ENCODE data around the gene CCNY. TPM values are rescaled to one million over a fixed set of nuclear protein-coding genes. Genes with fewer than 3 reads are reported as not detected.

CCNY gene
- total RNA-seq, 1 donor from 2014 or later: 52.1 TPM

- no peak for DNase-seq
Observed at GRCh38 chr10:35453855-35454532, 117.7 kb downstream of the CCNY start.

- no peak for DNase-seq
Observed at GRCh38 chr10:35456153-35456720, 119.9 kb downstream of the CCNY start.

DNA sequence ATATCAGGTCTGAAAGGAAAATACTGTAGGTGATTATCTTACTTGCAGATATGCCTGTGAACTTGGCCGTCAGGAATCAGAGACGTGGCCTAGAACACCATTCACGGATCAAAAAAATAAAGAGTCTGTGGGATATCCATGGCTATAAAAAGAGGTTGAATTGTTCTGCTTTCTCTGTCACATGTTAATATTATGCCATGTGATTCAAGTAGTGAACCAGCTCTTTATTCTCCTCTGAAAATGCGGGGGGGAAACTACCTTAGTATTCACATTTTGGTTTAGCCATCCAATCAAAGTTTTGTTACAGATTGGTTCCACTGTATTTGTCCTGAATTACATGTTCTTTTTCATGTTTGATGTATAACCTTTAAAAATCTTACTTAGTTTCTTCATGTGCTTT, 120.5 kb downstream of the CCNY start:
- no peak for DNase-seq

- DNase-seq: peak; percentile 43
Observed at GRCh38 chr10:35458500-35459448, 122.5 kb downstream of the CCNY start.

GRCh38 chr10:35459449-35459847, 123.1 kb downstream of the CCNY start:
- no peak for DNase-seq

DNA sequence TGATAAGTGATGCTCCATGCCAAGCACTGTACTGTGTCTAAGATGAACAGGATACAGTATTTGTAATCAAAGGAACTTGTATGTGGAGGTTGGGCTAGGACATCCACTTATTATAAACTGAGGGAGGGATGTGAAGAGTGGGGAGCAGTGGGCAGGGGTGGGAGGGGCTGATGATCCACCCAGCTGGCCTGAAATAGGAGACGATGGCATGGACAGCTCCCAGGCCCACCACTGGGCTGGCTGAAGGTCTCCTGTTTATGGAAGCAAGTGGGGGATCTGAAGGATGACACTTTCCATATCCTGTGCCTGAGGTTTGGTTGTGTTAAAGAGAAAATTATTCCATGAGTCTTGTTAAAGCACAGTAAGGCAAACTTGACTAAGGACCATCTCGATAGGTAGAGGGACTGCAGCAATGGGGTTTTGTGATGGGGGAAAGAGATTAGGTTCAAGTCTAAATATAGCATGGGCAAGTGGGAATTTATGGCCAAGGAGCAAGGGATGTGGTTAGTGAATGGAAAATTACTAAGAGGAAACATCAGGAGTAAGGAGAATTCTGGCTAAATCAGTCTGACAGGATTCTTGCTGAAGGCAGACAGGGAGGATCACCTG, 124.6 kb downstream of the CCNY start:
- peak; percentile 56 for DNase-seq

- DNase-seq: peak; percentile 74
Observed at GRCh38 chr10:35462491-35462934, 126.2 kb downstream of the CCNY start.

- no peak for DNase-seq
Observed at GRCh38 chr10:35463105-35463867, 127.0 kb downstream of the CCNY start.

DNA sequence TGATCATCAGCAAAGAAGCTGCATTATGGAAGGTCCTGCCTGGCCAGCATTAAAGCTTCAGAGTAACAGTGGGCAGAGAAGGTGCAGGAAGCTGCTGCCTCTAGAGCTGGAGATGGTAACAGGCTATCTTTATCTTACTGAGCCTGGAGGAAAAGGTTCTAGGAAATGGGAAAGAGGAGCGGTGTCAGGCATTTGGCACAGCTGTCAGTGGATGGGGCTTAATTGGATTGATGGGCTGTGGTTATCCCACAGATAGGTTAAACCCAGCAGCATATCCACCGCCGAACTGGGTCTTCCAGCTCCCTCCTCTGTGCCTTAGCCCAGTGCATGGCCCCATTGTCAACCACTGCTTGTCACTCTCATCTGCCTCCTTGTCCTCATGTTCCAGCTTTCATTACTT, 127.6 kb downstream of the CCNY start:
- DNase-seq: no peak

DNA sequence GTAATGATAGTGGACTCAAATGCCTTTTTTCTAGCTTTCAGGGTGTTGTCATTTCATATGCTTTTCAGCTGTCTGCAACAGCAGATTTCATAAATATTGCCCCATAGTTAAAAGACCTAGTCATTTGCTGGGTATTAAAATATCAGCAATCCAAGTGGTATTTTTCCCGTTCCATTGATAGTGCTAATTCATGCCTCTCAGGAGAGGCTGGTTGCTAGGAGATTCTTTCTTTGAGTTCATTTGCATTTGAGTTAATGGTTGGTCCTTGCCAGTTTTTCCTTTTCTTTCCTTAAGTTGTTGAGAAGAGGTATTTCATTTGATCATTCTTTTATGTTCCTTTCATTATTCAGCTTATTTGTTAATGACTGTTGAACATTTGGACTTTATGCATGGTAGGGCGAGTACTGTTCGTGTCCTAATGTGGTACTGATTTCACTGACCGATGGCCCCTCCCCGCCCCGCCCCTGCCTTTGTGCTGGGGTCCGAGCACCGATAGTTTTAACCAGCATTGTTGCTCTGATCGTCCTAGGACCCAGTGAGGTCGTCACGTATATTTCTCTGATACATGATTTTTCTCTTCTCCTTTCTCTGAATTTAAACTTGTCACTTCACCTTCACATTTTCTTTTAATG, 128.6 kb downstream of the CCNY start:
- DNase-seq: no peak

DNA sequence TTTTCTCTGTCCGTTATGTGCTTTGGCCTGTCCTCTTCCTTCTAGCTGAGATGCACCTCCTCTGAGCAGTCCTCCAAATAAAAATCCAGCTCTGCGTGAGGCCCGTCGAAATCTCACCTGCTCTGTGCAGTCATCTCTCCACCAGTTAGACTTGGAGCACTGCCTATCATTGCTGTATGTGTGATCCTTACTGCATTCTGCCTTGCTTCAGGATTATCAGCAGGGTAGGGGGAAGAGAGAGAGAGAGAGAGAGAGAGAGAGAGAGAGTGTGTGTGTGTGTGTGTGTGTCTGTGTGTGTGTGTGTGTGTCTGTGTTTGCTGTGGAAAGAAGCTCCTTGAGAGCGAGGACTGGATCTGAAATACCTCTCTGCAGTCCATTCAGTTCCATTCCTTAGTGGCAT, 129.4 kb downstream of the CCNY start:
- no peak for DNase-seq

GRCh38 chr10:35466170-35466569, 129.9 kb downstream of the CCNY start:
- DNase-seq: no peak

- no peak for DNase-seq
Observed at GRCh38 chr10:35466661-35467060, 130.4 kb downstream of the CCNY start.

GRCh38 chr10:35467186-35467585, 130.9 kb downstream of the CCNY start:
- DNase-seq: no peak

DNA sequence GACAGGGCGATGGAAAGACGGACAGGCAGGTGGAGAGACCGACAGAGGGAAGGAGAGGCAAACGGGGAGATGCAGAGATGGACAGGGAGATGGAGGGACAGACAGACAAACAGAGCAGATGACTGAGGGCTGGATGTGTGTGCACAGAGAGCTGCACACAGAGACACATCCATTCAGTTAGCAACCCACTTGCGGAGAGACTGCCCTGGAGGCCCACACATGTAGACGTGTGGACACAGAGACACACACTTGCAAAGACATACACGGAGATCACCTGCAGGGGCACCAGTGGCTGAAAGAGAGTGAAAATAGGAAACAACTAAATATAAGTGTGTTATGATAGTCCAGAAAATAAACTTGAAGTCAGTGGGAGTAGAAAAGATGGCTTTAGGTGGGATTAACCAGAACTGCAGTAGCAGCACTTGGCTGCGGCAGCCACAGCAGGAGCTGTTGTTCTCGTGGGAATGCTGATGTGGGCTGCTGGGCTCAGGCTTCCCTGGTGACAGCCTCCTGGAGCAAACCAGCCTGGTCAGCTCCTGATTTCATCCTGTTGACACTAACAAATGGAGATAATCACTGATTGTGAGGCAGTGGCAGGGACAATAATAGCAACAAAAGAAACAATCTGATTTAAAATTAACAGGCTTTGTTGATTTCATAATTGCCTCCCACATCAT, 134.1 kb downstream of the CCNY start:
- no peak for DNase-seq

DNA sequence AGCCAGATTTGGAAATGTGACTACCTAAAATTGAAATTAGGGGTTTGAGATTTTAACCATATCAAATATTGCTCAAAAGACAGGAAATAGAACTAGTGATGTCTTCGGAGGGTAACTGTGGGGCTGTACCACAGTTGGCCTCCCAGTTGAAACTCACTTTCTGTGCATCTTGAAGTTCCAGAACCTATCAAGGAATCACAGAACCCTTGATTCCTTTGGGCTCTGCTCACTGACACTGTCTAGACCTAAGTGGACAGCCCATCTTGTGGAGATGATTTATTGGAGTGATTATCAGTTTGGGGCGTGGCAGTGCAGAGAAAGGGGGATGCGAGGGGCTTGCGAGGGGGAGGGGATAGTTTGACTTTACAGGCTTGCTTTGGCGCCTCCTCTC, 134.6 kb downstream of the CCNY start:
- DNase-seq: no peak

DNA sequence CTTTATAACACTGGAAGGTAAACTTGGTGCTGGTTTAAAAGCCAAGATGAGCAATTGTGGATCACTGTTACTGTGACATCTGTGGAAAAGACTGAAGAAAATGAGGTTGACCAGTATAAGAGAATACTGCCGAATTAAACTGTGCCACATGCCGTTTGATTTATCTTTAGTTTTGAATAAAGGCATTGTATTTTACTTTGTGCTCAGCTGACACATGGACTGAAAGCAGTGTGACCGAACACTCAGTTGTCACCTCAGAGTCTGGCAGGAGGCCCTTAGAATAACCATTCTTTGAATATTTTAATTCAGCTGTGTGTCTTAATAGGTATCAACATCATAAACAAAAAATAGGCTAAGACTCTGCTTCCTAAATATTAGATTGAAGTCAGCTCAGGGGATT, 135.1 kb downstream of the CCNY start:
- DNase-seq: no peak

GRCh38 chr10:35480142-35480541, 143.8 kb downstream of the CCNY start:
- DNase-seq: no peak

GRCh38 chr10:35481413-35481812, 145.1 kb downstream of the CCNY start:
- DNase-seq: no peak

DNA sequence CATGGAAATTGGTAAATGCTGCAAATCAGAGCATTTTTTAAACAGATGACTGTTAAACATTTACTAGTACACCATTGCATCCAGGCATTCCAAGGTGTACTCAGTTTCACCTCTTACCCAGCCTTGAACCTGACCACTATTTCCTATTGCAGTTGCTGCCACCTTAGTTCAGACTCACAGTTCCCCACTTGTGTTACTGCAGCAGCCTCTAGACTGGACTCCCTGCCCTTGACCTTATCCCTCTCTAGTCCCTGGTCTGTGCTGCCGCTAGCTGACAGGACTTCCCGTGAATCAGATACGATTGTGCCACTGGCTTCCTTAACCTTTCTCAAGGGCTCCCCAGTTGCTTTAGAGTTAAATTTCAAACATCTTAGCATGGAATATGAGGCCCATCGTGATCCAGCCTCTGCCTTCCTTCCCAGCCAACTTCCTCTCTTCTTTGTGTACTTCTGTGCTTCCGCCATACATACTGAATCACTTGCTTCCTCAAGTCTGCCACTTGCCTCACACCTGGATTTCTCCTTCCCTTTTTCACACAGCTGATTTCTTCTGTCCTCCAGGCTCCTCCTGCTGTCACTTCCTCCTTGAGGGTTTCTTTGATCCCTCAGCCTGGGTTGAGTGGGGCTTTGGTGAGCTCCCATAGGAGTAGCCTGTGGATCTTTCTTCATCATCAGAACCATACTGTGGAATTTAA, 150.1 kb downstream of the CCNY start:
- DNase-seq: no peak
